ENCODE measurements around the gene ERLIN1. TPM values are rescaled to one million over a fixed set of nuclear protein-coding genes. Genes with fewer than 3 reads are reported as not detected.

Gene ERLIN1
- total RNA-seq, 1 donor from 2014 or later, result 26.3 TPM

DNA sequence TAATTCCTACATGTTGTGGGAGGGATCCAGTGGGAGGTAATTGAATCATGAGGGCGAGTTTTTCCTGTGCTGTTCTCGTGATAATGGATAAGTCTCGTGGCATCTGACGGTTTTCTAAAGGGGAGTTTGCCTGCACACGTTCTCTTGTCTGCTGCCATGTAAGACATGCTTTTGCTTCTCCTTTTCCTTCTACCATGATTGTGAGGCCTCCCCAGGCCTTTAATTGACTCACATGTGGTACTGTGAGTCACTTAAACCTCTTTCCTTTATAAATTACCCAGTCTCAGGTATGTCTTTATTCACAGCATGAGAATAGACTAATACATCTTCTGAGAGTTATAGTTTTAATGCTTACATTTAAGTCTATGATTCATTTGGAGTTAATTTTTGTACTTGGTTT, 81.5 kb downstream of the ERLIN1 start:
- ATAC-seq (no peak), DNase-seq (ENCODE audit: low spot score) (no peak)
- intact Hi-C loops (cut with DNase I), result no loop called here

DNA sequence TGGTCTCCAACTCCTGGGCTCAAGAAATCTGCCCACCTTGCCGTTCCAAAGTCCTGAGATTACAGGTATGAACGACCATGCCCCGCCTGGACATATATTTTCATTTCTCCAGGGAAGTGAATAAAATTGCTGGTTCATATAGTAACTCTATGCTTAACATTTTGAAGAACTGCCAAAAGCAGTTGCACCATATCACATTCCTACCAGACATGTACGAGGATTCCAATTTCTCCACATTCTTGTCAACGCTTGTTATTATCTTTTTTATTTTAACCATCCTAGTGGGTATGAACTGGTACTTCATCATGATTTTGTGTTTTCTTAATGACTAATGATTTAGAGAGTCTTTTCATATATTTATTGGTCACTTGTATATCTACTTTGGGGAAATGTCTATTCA, 82.2 kb downstream of the ERLIN1 start:
- intact Hi-C loops (cut with DNase I), result no loop called here
- no peak for ATAC-seq
- no peak for DNase-seq (ENCODE audit: low spot score)

GRCh38 chr10:100101192-100102076, 84.4 kb downstream of the ERLIN1 start:
- intact Hi-C loops (cut with DNase I), result no loop called here
- DNase-seq (ENCODE audit: low spot score) (no peak), ATAC-seq (no peak)

DNA sequence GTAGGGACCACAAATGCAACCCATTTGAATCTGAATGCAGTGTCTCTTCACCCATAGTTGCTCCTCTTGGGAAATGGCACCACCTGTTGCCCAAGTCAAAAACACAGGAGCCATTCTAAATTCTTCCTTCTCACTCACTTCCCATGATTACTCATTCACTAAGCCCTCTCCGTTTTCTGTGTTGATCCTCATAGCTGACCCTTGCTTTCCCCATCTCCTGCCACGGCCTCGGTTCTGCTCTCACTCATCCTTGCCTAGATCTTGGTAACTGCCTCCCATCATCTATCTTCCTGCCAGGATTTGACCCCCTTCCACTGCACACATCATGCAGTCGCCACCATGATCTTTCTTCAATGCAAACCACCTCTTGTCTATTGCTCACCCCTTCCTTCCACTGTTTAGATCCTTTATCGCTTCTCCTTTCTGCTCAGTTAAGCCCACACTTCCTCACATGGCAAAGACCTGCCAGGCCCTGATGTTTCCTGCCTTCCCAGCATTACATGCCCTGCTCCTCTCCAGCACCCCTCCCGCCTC, 85.1 kb downstream of the ERLIN1 start:
- DNase-seq (ENCODE audit: low spot score) (no peak), ATAC-seq (no peak)
- intact Hi-C loops (cut with DNase I), result no loop called here

Other genes starting within 250 kb of the ERLIN1 start
- gene DNMBP, start 176.1 kb downstream of the ERLIN1 start, total RNA-seq, result 26.8 TPM
- not detected for gene CPN1, start 104.2 kb downstream of the ERLIN1 start, total RNA-seq
- gene CHUK, start 43.6 kb upstream of the ERLIN1 start, total RNA-seq, result 22.4 TPM
- 21.1 TPM for gene CWF19L1, start 81.6 kb upstream of the ERLIN1 start, total RNA-seq
- 31.3 TPM for gene BLOC1S2, start 100.7 kb upstream of the ERLIN1 start, total RNA-seq
- gene PKD2L1, start 144.2 kb upstream of the ERLIN1 start, total RNA-seq, result not detected
- 300 TPM for gene SCD, start 161.2 kb upstream of the ERLIN1 start, total RNA-seq